H4 (cell line): ENCODE measurements around the gene MPPED2. TPM values are rescaled to one million over a fixed set of nuclear protein-coding genes. Genes with fewer than 3 reads are reported as not detected.
A peak's percentile ranks its signal among the peaks of the same experiment; 100 is the strongest.

Experiments
- DNase-seq: peaks from one replicate; pipeline ENCODE4 v3.0.0-alpha.2; 2015; ENCODE audit warnings: low spot score
- total RNA-seq: library from RNA; depleted of rRNA; stranded (reverse); fragments of >200 nt; shearing (Covaris generic); gene quantifications from 2 replicates; pipeline ENCODE4 v1.2.3, GENCODE V29; 2014

Gene MPPED2
- total RNA-seq, 1 experiment from 2014 or later: 1.8 TPM

- no peak for DNase-seq
Measured at GRCh38 chr11:30579415-30580175, 6.6 kb downstream of the MPPED2 start.

GRCh38 chr11:30578406-30578805, 7.7 kb downstream of the MPPED2 start:
- no peak for DNase-seq

GRCh38 chr11:30573951-30574350, 12.2 kb downstream of the MPPED2 start:
- peak; percentile 56 for DNase-seq

GRCh38 chr11:30568931-30569330, 17.2 kb downstream of the MPPED2 start:
- DNase-seq: no peak

- DNase-seq: no peak
Measured at GRCh38 chr11:30567644-30568043, 18.5 kb downstream of the MPPED2 start.

GRCh38 chr11:30567120-30567519, 19.0 kb downstream of the MPPED2 start:
- DNase-seq: no peak

- DNase-seq: no peak
Measured at GRCh38 chr11:30566482-30566881, 19.7 kb downstream of the MPPED2 start.

GRCh38 chr11:30565027-30565426, 21.1 kb downstream of the MPPED2 start:
- DNase-seq: no peak

GRCh38 chr11:30561691-30562415, 24.3 kb downstream of the MPPED2 start:
- DNase-seq: no peak

- DNase-seq: no peak
Measured at GRCh38 chr11:30560206-30561106, 25.7 kb downstream of the MPPED2 start.

GRCh38 chr11:30559004-30559403, 27.1 kb downstream of the MPPED2 start:
- no peak for DNase-seq

GRCh38 chr11:30554587-30554986, 31.6 kb downstream of the MPPED2 start:
- DNase-seq: peak; percentile 58

GRCh38 chr11:30553521-30554110, 32.5 kb downstream of the MPPED2 start:
- no peak for DNase-seq

- DNase-seq: no peak
Measured at GRCh38 chr11:30552839-30553238, 33.3 kb downstream of the MPPED2 start.

- no peak for DNase-seq
Measured at GRCh38 chr11:30550022-30550542, 36.1 kb downstream of the MPPED2 start.

GRCh38 chr11:30549565-30549964, 36.6 kb downstream of the MPPED2 start:
- DNase-seq: no peak

GRCh38 chr11:30546334-30546733, 39.8 kb downstream of the MPPED2 start:
- DNase-seq: no peak

GRCh38 chr11:30545507-30545906, 40.6 kb downstream of the MPPED2 start:
- DNase-seq: no peak

- no peak for DNase-seq
Measured at GRCh38 chr11:30543066-30543465, 43.1 kb downstream of the MPPED2 start.

- no peak for DNase-seq
Measured at GRCh38 chr11:30540781-30541180, 45.4 kb downstream of the MPPED2 start.

GRCh38 chr11:30538251-30538650, 47.9 kb downstream of the MPPED2 start:
- DNase-seq: no peak

- DNase-seq: no peak
Measured at GRCh38 chr11:30535818-30536217, 50.3 kb downstream of the MPPED2 start.
